Mammary epithelial cell (primary cell): ENCODE data around the gene MAML2.

Source experiments
- EZH2 ChIP-seq: IDR thresholded peaks from 2 replicates; pipeline ENCODE4 v1.6.1; 2012; ENCODE audit warnings: low read length, inconsistent platforms, borderline replicate concordance
- TF ChIP-seq, protein P1 (sequence below), 2 donors: IDR thresholded peaks in 1 of 2; conservative IDR thresholded peaks in 1 of 2; 2 replicates each; pipeline ENCODE4 v1.5.1; 2011 to 2012; ENCODE audit warnings: inconsistent platforms in 2 of 2, low read length in 2 of 2, mild to moderate bottlenecking in 2 of 2, control low read depth in 1 of 2, low read depth in 1 of 2; ENCODE audit not compliant: insufficient read depth in 1 of 2; ENCODE audit errors: extremely low read depth in 1 of 2

DNA sequence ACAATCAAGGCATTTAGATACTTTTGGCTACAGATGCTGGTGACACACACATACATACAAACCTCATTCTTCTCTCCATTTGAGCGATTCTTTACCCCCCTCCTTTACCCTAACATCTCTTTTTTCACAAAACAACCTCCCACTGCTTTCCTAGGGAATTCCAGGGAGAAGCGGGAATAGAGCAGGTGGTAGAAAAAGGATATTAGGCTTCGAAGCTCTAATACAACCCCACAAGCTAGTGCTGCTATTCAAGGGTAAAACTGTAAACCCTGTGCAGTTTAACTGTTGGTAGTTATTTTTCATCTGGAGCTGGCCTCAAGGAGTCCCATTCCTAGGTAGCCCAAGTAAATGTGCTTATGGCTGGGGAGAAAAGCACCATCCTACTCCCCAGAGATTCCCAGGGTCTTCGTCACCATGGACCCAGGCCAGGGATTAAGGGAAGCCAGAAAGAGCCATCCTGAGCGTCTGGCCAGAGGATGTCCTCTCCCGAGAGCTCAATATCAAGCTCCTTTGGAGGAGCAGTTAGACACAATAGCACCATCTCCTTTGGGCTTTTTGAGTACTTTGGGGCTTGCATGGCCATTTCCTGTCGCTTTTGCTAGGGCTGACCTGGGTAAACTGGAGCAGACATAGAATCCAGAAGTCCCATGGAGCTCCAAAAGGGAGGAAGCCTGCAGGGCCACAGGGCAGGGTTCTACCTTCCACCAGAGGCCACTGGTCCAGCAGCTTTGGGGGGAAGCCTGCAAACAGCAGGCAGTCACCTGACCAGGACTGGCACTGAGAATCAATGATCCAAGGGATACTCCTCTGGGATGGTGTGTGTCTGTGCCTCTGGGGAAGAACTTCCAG is 3.1 kb downstream of the MAML2 start:
- no peak for TF ChIP-seq EZH2
- TF ChIP-seq, protein P1, sequence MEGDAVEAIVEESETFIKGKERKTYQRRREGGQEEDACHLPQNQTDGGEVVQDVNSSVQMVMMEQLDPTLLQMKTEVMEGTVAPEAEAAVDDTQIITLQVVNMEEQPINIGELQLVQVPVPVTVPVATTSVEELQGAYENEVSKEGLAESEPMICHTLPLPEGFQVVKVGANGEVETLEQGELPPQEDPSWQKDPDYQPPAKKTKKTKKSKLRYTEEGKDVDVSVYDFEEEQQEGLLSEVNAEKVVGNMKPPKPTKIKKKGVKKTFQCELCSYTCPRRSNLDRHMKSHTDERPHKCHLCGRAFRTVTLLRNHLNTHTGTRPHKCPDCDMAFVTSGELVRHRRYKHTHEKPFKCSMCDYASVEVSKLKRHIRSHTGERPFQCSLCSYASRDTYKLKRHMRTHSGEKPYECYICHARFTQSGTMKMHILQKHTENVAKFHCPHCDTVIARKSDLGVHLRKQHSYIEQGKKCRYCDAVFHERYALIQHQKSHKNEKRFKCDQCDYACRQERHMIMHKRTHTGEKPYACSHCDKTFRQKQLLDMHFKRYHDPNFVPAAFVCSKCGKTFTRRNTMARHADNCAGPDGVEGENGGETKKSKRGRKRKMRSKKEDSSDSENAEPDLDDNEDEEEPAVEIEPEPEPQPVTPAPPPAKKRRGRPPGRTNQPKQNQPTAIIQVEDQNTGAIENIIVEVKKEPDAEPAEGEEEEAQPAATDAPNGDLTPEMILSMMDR (conservative IDR thresholded peaks at IDR 0.05 in 1 of 2, IDR thresholded peaks at IDR 0.05 in 1 of 2; ENCODE audit: extremely low read depth in 1 of 2, insufficient read depth in 1 of 2, low read depth in 1 of 2, low read length in 2 of 2): no peak
